Measurements from ENCODE around the gene WDR7. TPM values are rescaled to one million over a fixed set of nuclear protein-coding genes. Genes with fewer than 3 reads are reported as not detected.

The WDR7 gene
- total RNA-seq, 1 donor: 30.7 TPM

- H3K4me3 ChIP-seq (ENCODE audit: low read depth, low read length): no peak overlapping the region
- DNase-seq (ENCODE audit: low read depth): no peak
- no peak for TF ChIP-seq CTCF (IDR thresholded peaks at IDR 0.05; ENCODE audit: insufficient read depth, low read depth, low read length)
Observed at GRCh38 chr18:56835331-56835730, 184.2 kb downstream of the WDR7 start.

GRCh38 chr18:56836173-56836572 is 185.0 kb downstream of the WDR7 start:
- no peak overlapping the region for H3K4me3 ChIP-seq (ENCODE audit: low read depth, low read length)
- DNase-seq (ENCODE audit: low read depth): no peak
- no peak for TF ChIP-seq CTCF (IDR thresholded peaks at IDR 0.05; ENCODE audit: insufficient read depth, low read depth, low read length)

- no peak overlapping the region for H3K4me3 ChIP-seq (ENCODE audit: low read depth, low read length)
- peak; percentile 7 for DNase-seq (ENCODE audit: low read depth)
- no peak for TF ChIP-seq CTCF (IDR thresholded peaks at IDR 0.05; ENCODE audit: insufficient read depth, low read depth, low read length)
Observed at GRCh38 chr18:56841836-56842235, 190.7 kb downstream of the WDR7 start.

- no peak overlapping the region for H3K4me3 ChIP-seq (ENCODE audit: low read depth, low read length)
- DNase-seq (ENCODE audit: low read depth): no peak
- TF ChIP-seq CTCF (IDR thresholded peaks at IDR 0.05; ENCODE audit: insufficient read depth, low read depth, low read length): no peak
Observed at GRCh38 chr18:56843241-56843640, 192.1 kb downstream of the WDR7 start.

- TF ChIP-seq CTCF (IDR thresholded peaks at IDR 0.05; ENCODE audit: insufficient read depth, low read depth, low read length): no peak
- no peak overlapping the region for H3K4me3 ChIP-seq (ENCODE audit: low read depth, low read length)
- DNase-seq (ENCODE audit: low read depth): no peak
Observed at GRCh38 chr18:56844556-56844955, 193.4 kb downstream of the WDR7 start.

GRCh38 chr18:56851774-56852173 is 200.6 kb downstream of the WDR7 start:
- DNase-seq (ENCODE audit: low read depth): no peak
- no peak overlapping the region for H3K4me3 ChIP-seq (ENCODE audit: low read depth, low read length)
- no peak for TF ChIP-seq CTCF (IDR thresholded peaks at IDR 0.05; ENCODE audit: insufficient read depth, low read depth, low read length)

- DNase-seq (ENCODE audit: low read depth): no peak
- TF ChIP-seq CTCF (IDR thresholded peaks at IDR 0.05; ENCODE audit: insufficient read depth, low read depth, low read length): no peak
- no peak overlapping the region for H3K4me3 ChIP-seq (ENCODE audit: low read depth, low read length)
Observed at GRCh38 chr18:56853961-56854360, 202.8 kb downstream of the WDR7 start.

Measured in fibroblast of villous mesenchyme (primary cell).